ENCODE results near the gene DNM2.

GRCh38 chr19:10670182-10670581 is 47.7 kb upstream of the DNM2 start:
- TF ChIP-seq CBX5 (CRISPR knock-in tag; IDR thresholded peaks at IDR 0.05; ENCODE audit: borderline replicate concordance) (no peak), ZNF383 (CRISPR knock-in tag; IDR thresholded peaks at IDR 0.05; ENCODE audit: borderline replicate concordance) (no peak), POLR2A (IDR thresholded peaks at IDR 0.05; ENCODE audit: insufficient read depth in 1 of 2, low read depth in 2 of 2, low read length in 2 of 2) (no peak), JUN (CRISPR knock-in tag; IDR thresholded peaks at IDR 0.05) (no peak)

Measured in HepG2 (cell line).